Endothelial cell of umbilical vein (primary cell): Measurements from ENCODE around the gene NFIC.
"Not testable (repeated sequence)": the region's sequence is repeated elsewhere in the genome, so short reads cannot be mapped to it uniquely, and the experiment has no call there.

ENCODE experiments used
- CTCF ChIP-seq, 2 donors: IDR thresholded peaks; 1 replicate in 1 of 2; 2 replicates in 1 of 2; pipeline ENCODE4 v1.5.1; 2011; ENCODE audit warnings: low read length in 2 of 2, mild to moderate bottlenecking in 2 of 2, moderate library complexity in 2 of 2, control low read depth in 1 of 2, inconsistent platforms in 1 of 2, low read depth in 1 of 2; ENCODE audit not compliant: insufficient read depth in 1 of 2; ENCODE audit errors: extremely low read depth in 1 of 2
- POLR2A ChIP-seq: IDR thresholded peaks from 2 replicates; pipeline ENCODE4 v1.6.1; 2012; ENCODE audit warnings: low read depth, mild to moderate bottlenecking, control low read depth, low read length

- TF ChIP-seq POLR2A; CTCF (IDR thresholded peaks at IDR 0.05; ENCODE audit: extremely low read depth in 1 of 2, insufficient read depth in 1 of 2, low read depth in 1 of 2, low read length in 2 of 2): not testable (repeated sequence)
These were observed 17.9 kb upstream of the NFIC start for GRCh38 chr19:3348469-3348868.
